GM23338 (cell line): ENCODE results near the gene E2F6. TPM values are rescaled to one million over a fixed set of nuclear protein-coding genes. Genes with fewer than 3 reads are reported as not detected.
A peak's percentile ranks its signal among the peaks of the same experiment; 100 is the strongest.

Source experiments
- ATAC-seq: fragments of 200-7000 bp; cut with Tn5 transposase; 3 replicates; pipeline ENCODE4 v1.9.1; 2020
- DNase-seq: peaks from one replicate; pipeline ENCODE4 v3.0.0-alpha.2; 2015; ENCODE audit warnings: low spot score
- H2AFZ ChIP-seq: fragments of 200-600 bp; sonication (generic); 2 replicates; pipeline ENCODE4 v1.8.0; 2016; ENCODE audit warnings: antibody characterized with exemption, mild to moderate bottlenecking, moderate library complexity
- H3F3A ChIP-seq: fragments of 200-600 bp; sonication (generic); replicated peaks from 2 replicates; pipeline ENCODE4 v1.8.0; 2017; ENCODE audit warnings: antibody characterized with exemption, mixed run types, low read depth
- H3K27ac ChIP-seq: fragments of 200-600 bp; sonication (generic); 2 replicates; pipeline ENCODE4 v1.6.1; 2016; ENCODE audit warnings: low read depth
- H3K27me3 ChIP-seq: fragments of 200-600 bp; sonication (generic); 2 replicates; pipeline ENCODE4 v1.8.0; 2016; ENCODE audit warnings: mild to moderate bottlenecking, mixed run types, moderate library complexity; ENCODE audit not compliant: insufficient read depth
- H3K36me3 ChIP-seq: fragments of 200-600 bp; sonication (generic); 2 replicates; pipeline ENCODE4 v1.8.0; 2016; ENCODE audit warnings: mild to moderate bottlenecking; ENCODE audit not compliant: insufficient read depth
- H3K4me1 ChIP-seq: fragments of 200-600 bp; sonication (generic); 2 replicates; pipeline ENCODE4 v1.8.0; 2016; ENCODE audit warnings: mild to moderate bottlenecking, moderate library complexity; ENCODE audit not compliant: insufficient read depth
- H3K4me2 ChIP-seq: fragments of 200-600 bp; sonication (generic); 2 replicates; pipeline ENCODE4 v1.7.1; 2017; ENCODE audit warnings: mixed run types
- H3K4me3 ChIP-seq: fragments of 200-600 bp; sonication (generic); 2 replicates; pipeline ENCODE4 v1.6.1; 2016; ENCODE audit warnings: mixed run types
- H3K79me2 ChIP-seq: fragments of 200-600 bp; sonication (generic); replicated peaks from 2 replicates; pipeline ENCODE4 v1.8.0; 2017; ENCODE audit warnings: mild to moderate bottlenecking; ENCODE audit not compliant: insufficient read depth
- H3K9me2 ChIP-seq: fragments of 200-600 bp; sonication (generic); 2 replicates; pipeline ENCODE4 v1.8.0; 2017; ENCODE audit not compliant: insufficient read depth
- H4K20me1 ChIP-seq: fragments of 200-600 bp; sonication (generic); replicated peaks from 2 replicates; pipeline ENCODE4 v1.8.0; 2017; ENCODE audit warnings: mild to moderate bottlenecking; ENCODE audit not compliant: insufficient read depth
- H3K27ac Mint-ChIP-seq: 2 replicates; pipeline ENCODE4 v1.8.0; 2020; ENCODE audit warnings: inconsistent platforms, mild to moderate bottlenecking, moderate library complexity, mixed read lengths
- H3K27me3 Mint-ChIP-seq: 3 replicates; pipeline ENCODE4 v1.8.0; 2022; ENCODE audit warnings: low read depth, mild to moderate bottlenecking, moderate library complexity, mixed read lengths, inconsistent platforms; ENCODE audit not compliant: insufficient read depth, poor library complexity
- H3K36me3 Mint-ChIP-seq: 3 replicates; pipeline ENCODE4 v1.8.0; 2021; ENCODE audit warnings: low read depth, mild to moderate bottlenecking, inconsistent platforms, moderate library complexity, mixed read lengths
- H3K4me1 Mint-ChIP-seq: 3 replicates; pipeline ENCODE4 v1.8.0; 2020; ENCODE audit warnings: mild to moderate bottlenecking, inconsistent platforms, mixed read lengths
- H3K4me3 Mint-ChIP-seq: 3 replicates; pipeline ENCODE4 v1.8.0; 2021; ENCODE audit warnings: moderate library complexity, mild to moderate bottlenecking, inconsistent platforms, mixed read lengths
- H3K9me3 Mint-ChIP-seq: 3 replicates; pipeline ENCODE4 v1.8.0; 2020; ENCODE audit warnings: moderate library complexity, mild to moderate bottlenecking, inconsistent platforms, mixed read lengths
- CREB1 ChIP-seq: fragments of 250-450 bp; sonication (Bioruptor Pico); IDR thresholded peaks from 2 replicates; pipeline ENCODE4 v1.5.0; 2020; ENCODE audit warnings: low read depth, mild to moderate bottlenecking, moderate library complexity
- CTCF ChIP-seq, 2 experiments: fragments of 200-600 bp in 1 of 2; sonication (generic) in 1 of 2; conservative IDR thresholded peaks; 2 replicates each; pipeline versions ENCODE4 v1.5.1 to v1.6.1; 2016 to 2017; ENCODE audit warnings: antibody characterized with exemption in 2 of 2, low read depth in 2 of 2, mild to moderate bottlenecking in 2 of 2, moderate library complexity in 1 of 2
- ETS1 ChIP-seq: IDR thresholded peaks from 2 replicates; pipeline ENCODE4 v1.6.1; 2016; ENCODE audit warnings: antibody characterized with exemption
- JUNB ChIP-seq: IDR thresholded peaks from one replicate; pipeline ENCODE4 v1.6.1; 2016; ENCODE audit warnings: antibody characterized with exemption; ENCODE audit not compliant: unreplicated experiment
- NANOG ChIP-seq: IDR thresholded peaks from 2 replicates; pipeline ENCODE4 v1.6.1; 2016; ENCODE audit warnings: antibody characterized with exemption, borderline replicate concordance
- POLR2AphosphoS5 ChIP-seq: IDR thresholded peaks from 2 replicates; pipeline ENCODE4 v1.6.1; 2016; ENCODE audit warnings: antibody characterized with exemption, low read depth
- ZNF114 ChIP-seq: fragments of 250-450 bp; sonication (Bioruptor Pico); IDR thresholded peaks from 2 replicates; pipeline ENCODE4 v1.5.0; 2020; ENCODE audit warnings: mild to moderate bottlenecking, moderate library complexity
- ZNF331 ChIP-seq: fragments of 250-450 bp; sonication (Bioruptor Pico); IDR thresholded peaks from 2 replicates; pipeline ENCODE4 v1.5.0; 2020; ENCODE audit warnings: low read depth, mild to moderate bottlenecking, moderate library complexity
- polyA plus RNA-seq: library from polyadenylated mRNA; unstranded; fragments of >200 nt; fragmentation: Nextera tagmentation; extraction: Ambion mirVana; gene quantifications from 2 replicates; pipeline ENCODE4 v1.2.1, GENCODE V29; 2016
- total RNA-seq: library from RNA; depleted of rRNA; stranded (reverse); fragments of >200 nt; shearing (Covaris generic); gene quantifications from 2 replicates; pipeline ENCODE4 v1.2.3, GENCODE V29; 2014
- TF ChIP-seq, protein P1 (sequence below): IDR thresholded peaks from one replicate; pipeline ENCODE4 v1.6.1; 2018; ENCODE audit warnings: antibody characterized with exemption; ENCODE audit not compliant: unreplicated experiment

E2F6 gene
- total and polyA plus RNA-seq, 2 experiments from 2014 or later: 16.9 to 20.7 TPM

DNA sequence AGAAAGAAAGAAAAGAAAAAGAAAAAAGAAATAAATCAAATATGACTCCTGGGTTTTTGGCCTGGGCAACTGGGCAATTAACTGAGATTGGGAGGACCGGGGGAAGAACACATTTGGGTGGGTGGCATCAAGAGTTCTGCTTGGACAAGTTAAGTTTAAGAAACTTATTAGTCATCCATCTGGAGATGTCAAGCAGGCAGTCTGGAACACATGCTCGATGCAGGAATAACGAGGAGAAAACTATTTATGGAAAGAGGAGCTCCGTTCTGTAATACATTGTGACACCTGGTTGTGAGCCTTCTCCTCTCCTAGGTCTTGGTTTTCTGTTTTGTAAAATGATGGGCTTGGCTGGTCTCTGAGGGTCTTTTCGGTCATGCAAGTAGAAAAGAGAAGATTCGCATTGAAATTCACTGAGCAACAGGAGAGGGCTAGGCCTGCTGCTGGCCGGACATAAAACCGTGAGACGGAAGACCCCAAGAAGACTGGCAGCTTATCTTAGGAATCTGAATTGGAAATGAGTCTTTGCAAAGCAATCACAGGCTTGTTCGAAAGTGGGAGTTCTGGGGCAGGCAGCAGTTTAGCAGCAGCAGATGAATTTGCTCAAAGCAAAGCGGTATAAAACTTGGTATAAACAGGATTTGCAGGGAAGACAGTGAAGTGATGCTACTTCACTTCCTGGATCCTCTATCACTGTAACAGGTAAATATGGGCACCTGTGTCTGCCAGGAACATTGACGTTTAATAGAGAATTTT, 51.4 kb downstream of the E2F6 start (continued):
- TF ChIP-seq NANOG: no peak
- no peak for TF ChIP-seq JUNB
- no peak for TF ChIP-seq CREB1 (CRISPR knock-in tag)
- TF ChIP-seq ETS1: no peak
- TF ChIP-seq, protein P1, sequence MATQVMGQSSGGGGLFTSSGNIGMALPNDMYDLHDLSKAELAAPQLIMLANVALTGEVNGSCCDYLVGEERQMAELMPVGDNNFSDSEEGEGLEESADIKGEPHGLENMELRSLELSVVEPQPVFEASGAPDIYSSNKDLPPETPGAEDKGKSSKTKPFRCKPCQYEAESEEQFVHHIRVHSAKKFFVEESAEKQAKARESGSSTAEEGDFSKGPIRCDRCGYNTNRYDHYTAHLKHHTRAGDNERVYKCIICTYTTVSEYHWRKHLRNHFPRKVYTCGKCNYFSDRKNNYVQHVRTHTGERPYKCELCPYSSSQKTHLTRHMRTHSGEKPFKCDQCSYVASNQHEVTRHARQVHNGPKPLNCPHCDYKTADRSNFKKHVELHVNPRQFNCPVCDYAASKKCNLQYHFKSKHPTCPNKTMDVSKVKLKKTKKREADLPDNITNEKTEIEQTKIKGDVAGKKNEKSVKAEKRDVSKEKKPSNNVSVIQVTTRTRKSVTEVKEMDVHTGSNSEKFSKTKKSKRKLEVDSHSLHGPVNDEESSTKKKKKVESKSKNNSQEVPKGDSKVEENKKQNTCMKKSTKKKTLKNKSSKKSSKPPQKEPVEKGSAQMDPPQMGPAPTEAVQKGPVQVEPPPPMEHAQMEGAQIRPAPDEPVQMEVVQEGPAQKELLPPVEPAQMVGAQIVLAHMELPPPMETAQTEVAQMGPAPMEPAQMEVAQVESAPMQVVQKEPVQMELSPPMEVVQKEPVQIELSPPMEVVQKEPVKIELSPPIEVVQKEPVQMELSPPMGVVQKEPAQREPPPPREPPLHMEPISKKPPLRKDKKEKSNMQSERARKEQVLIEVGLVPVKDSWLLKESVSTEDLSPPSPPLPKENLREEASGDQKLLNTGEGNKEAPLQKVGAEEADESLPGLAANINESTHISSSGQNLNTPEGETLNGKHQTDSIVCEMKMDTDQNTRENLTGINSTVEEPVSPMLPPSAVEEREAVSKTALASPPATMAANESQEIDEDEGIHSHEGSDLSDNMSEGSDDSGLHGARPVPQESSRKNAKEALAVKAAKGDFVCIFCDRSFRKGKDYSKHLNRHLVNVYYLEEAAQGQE: no peak
- TF ChIP-seq ZNF331: no peak
- no peak for TF ChIP-seq CTCF (conservative IDR thresholded peaks at IDR 0.05; ENCODE audit: low read depth in 2 of 2)
- TF ChIP-seq POLR2AphosphoS5: no peak
- TF ChIP-seq ZNF114 (CRISPR knock-in tag): no peak

- Mint-ChIP-seq H3K4me1 (no peaks in the 10 kb centered on the region; the same call in 2 of the 3 replicates), H3K27me3 (peaks cover 1% of the 10 kb centered on the region), H3K36me3 (peaks cover 15% of the 10 kb centered on the region; the same call in 2 of the 3 replicates), H3K9me3 (peaks cover 17% of the 10 kb centered on the region), H3K27ac (no peak overlapping the region), H3K4me3 (no peak overlapping the region)
- no peak overlapping the region for H3K4me2 ChIP-seq
- no peaks in the 10 kb centered on the region for H3F3A ChIP-seq
- no peaks in the 10 kb centered on the region for H3K79me2 ChIP-seq
- TF ChIP-seq NANOG (no peak), ZNF114 (CRISPR knock-in tag) (no peak)
- TF ChIP-seq, protein P1: no peak
- DNase-seq: no peak
- no peaks in the 10 kb centered on the region for H3K27me3 ChIP-seq
- no peaks in the 10 kb centered on the region for H3K9me2 ChIP-seq
- no peaks in the 10 kb centered on the region for H3K4me1 ChIP-seq
- no peaks in the 10 kb centered on the region for H4K20me1 ChIP-seq
- H3K27ac ChIP-seq: no peak overlapping the region
- no peak for ATAC-seq
- no peak overlapping the region for H3K4me3 ChIP-seq
- H2AFZ ChIP-seq: 0 out of 2 replicates have a peak overlapping the region, but pooled peaks have one; percentile 29
- H3K36me3 ChIP-seq: no peaks in the 10 kb centered on the region; the same call in 1 of the 2 replicates
These were observed 53.5 kb downstream of the E2F6 start for GRCh38 chr2:11412449-11412810.
